ENCODE measurements around the gene HELZ2.

Gene HELZ2

GRCh38 chr20:63552481-63553249 is 21.4 kb downstream of the HELZ2 start:
- DNase-seq (ENCODE audit: low read depth) = no peak

- no peak for DNase-seq (ENCODE audit: low read depth)
Observed at GRCh38 chr20:63551068-63551467, 23.0 kb downstream of the HELZ2 start.

GRCh38 chr20:63549679-63550282 is 24.3 kb downstream of the HELZ2 start:
- no peak for DNase-seq (ENCODE audit: low read depth)

- no peak for DNase-seq (ENCODE audit: low read depth)
Observed at GRCh38 chr20:63549019-63549418, 25.0 kb downstream of the HELZ2 start.

- DNase-seq (ENCODE audit: low read depth) = no peak
Observed at GRCh38 chr20:63548542-63548941, 25.5 kb downstream of the HELZ2 start.

GRCh38 chr20:63547725-63548480 is 26.1 kb downstream of the HELZ2 start, which contains the start of gene SRMS:
SRMS (minus strand) TSS chr20:63547749; CDS start chr20:63547463, 286 bp downstream.
- DNase-seq (ENCODE audit: low read depth) = no peak

- DNase-seq (ENCODE audit: low read depth) = no peak
Observed at GRCh38 chr20:63546956-63547724, 26.9 kb downstream of the HELZ2 start.

GRCh38 chr20:63546256-63546955 is 27.6 kb downstream of the HELZ2 start:
- no peak for DNase-seq (ENCODE audit: low read depth)

- DNase-seq (ENCODE audit: low read depth) = no peak
Observed at GRCh38 chr20:63545814-63546213, 28.2 kb downstream of the HELZ2 start.

- DNase-seq (ENCODE audit: low read depth) = no peak
Observed at GRCh38 chr20:63544958-63545516, 29.0 kb downstream of the HELZ2 start.

GRCh38 chr20:63544241-63544957 is 29.6 kb downstream of the HELZ2 start:
- DNase-seq (ENCODE audit: low read depth) = no peak

GRCh38 chr20:63543733-63544132 is 30.3 kb downstream of the HELZ2 start:
- DNase-seq (ENCODE audit: low read depth) = no peak

- no peak for DNase-seq (ENCODE audit: low read depth)
Observed at GRCh38 chr20:63543131-63543530, 30.9 kb downstream of the HELZ2 start.

- DNase-seq (ENCODE audit: low read depth) = no peak
Observed at GRCh38 chr20:63542696-63543095, 31.3 kb downstream of the HELZ2 start.

- no peak for DNase-seq (ENCODE audit: low read depth)
Observed at GRCh38 chr20:63542031-63542559, 31.9 kb downstream of the HELZ2 start.

GRCh38 chr20:63541371-63541770 is 32.7 kb downstream of the HELZ2 start:
- no peak for DNase-seq (ENCODE audit: low read depth)

- no peak for DNase-seq (ENCODE audit: low read depth)
Observed at GRCh38 chr20:63540417-63541186, 33.4 kb downstream of the HELZ2 start.

- DNase-seq (ENCODE audit: low read depth) = no peak
Observed at GRCh38 chr20:63539441-63540370, 34.3 kb downstream of the HELZ2 start.

All from activated T-cell treated with anti-CD3 and anti-CD28 coated beads for 48 hours (primary cell).